ENCODE data around the gene KRT74.

The KRT74 gene

GRCh38 chr12:52568111-52568510 is 5.5 kb downstream of the KRT74 start:
- no peaks in the 10 kb centered on the region for H3K27me3 ChIP-seq (ENCODE audit: insufficient read depth, low read length)
- no peaks in the 10 kb centered on the region for H3K36me3 ChIP-seq (ENCODE audit: insufficient read depth, low read depth, low read length)
- no peaks in the 10 kb centered on the region for H3K9me3 ChIP-seq (ENCODE audit: insufficient read depth, low read depth, low read length)
- H3K4me3 ChIP-seq (ENCODE audit: low read length) = no peak overlapping the region
- no peak overlapping the region for H3K9ac ChIP-seq (ENCODE audit: low read depth, low read length)
- H3K4me1 ChIP-seq (ENCODE audit: insufficient read depth, low read length) = no peaks in the 10 kb centered on the region
- no peak overlapping the region for H3K27ac ChIP-seq (ENCODE audit: low read length)

GRCh38 chr12:52566847-52567291 is 6.8 kb downstream of the KRT74 start:
- Histone ChIP-seq H3K9me3 (ENCODE audit: insufficient read depth, low read depth, low read length) (no peaks in the 10 kb centered on the region), H3K9ac (ENCODE audit: low read depth, low read length) (no peak overlapping the region), H3K4me3 (ENCODE audit: low read length) (no peak overlapping the region), H3K27me3 (ENCODE audit: insufficient read depth, low read length) (no peaks in the 10 kb centered on the region), H3K27ac (ENCODE audit: low read length) (no peak overlapping the region), H3K36me3 (ENCODE audit: insufficient read depth, low read depth, low read length) (no peaks in the 10 kb centered on the region), H3K4me1 (ENCODE audit: insufficient read depth, low read length) (no peaks in the 10 kb centered on the region)

- H3K27me3 ChIP-seq (ENCODE audit: insufficient read depth, low read length) = no peaks in the 10 kb centered on the region
- no peak overlapping the region for H3K4me3 ChIP-seq (ENCODE audit: low read length)
- H3K4me1 ChIP-seq (ENCODE audit: insufficient read depth, low read length) = no peaks in the 10 kb centered on the region
- H3K9me3 ChIP-seq (ENCODE audit: insufficient read depth, low read depth, low read length) = no peaks in the 10 kb centered on the region
- no peak overlapping the region for H3K27ac ChIP-seq (ENCODE audit: low read length)
- H3K36me3 ChIP-seq (ENCODE audit: insufficient read depth, low read depth, low read length) = no peaks in the 10 kb centered on the region
- H3K9ac ChIP-seq (ENCODE audit: low read depth, low read length) = no peak overlapping the region
Measured at GRCh38 chr12:52564582-52564981, 9.1 kb downstream of the KRT74 start.

- no peaks in the 10 kb centered on the region for H3K4me1 ChIP-seq (ENCODE audit: insufficient read depth, low read length)
- no peak overlapping the region for H3K27ac ChIP-seq (ENCODE audit: low read length)
- no peaks in the 10 kb centered on the region for H3K9me3 ChIP-seq (ENCODE audit: insufficient read depth, low read depth, low read length)
- no peaks in the 10 kb centered on the region for H3K27me3 ChIP-seq (ENCODE audit: insufficient read depth, low read length)
- no peaks in the 10 kb centered on the region for H3K36me3 ChIP-seq (ENCODE audit: insufficient read depth, low read depth, low read length)
- H3K9ac ChIP-seq (ENCODE audit: low read depth, low read length) = no peak overlapping the region
- H3K4me3 ChIP-seq (ENCODE audit: low read length) = no peak overlapping the region
Measured at GRCh38 chr12:52561880-52562449, 11.7 kb downstream of the KRT74 start.

- Histone ChIP-seq H3K27ac (ENCODE audit: low read length) (no peak overlapping the region), H3K27me3 (ENCODE audit: insufficient read depth, low read length) (no peaks in the 10 kb centered on the region), H3K9me3 (ENCODE audit: insufficient read depth, low read depth, low read length) (no peaks in the 10 kb centered on the region), H3K4me3 (ENCODE audit: low read length) (no peak overlapping the region), H3K4me1 (ENCODE audit: insufficient read depth, low read length) (no peaks in the 10 kb centered on the region), H3K36me3 (ENCODE audit: insufficient read depth, low read depth, low read length) (no peaks in the 10 kb centered on the region), H3K9ac (ENCODE audit: low read depth, low read length) (no peak overlapping the region)
Measured at GRCh38 chr12:52559979-52560378, 13.7 kb downstream of the KRT74 start.

GRCh38 chr12:52558781-52559445 is 14.7 kb downstream of the KRT74 start:
- Histone ChIP-seq H3K4me3 (ENCODE audit: low read length) (no peak overlapping the region), H3K27ac (ENCODE audit: low read length) (no peak overlapping the region), H3K9ac (ENCODE audit: low read depth, low read length) (no peak overlapping the region), H3K4me1 (ENCODE audit: insufficient read depth, low read length) (no peaks in the 10 kb centered on the region), H3K27me3 (ENCODE audit: insufficient read depth, low read length) (no peaks in the 10 kb centered on the region), H3K36me3 (ENCODE audit: insufficient read depth, low read depth, low read length) (no peaks in the 10 kb centered on the region), H3K9me3 (ENCODE audit: insufficient read depth, low read depth, low read length) (no peaks in the 10 kb centered on the region)

GRCh38 chr12:52557476-52557875 is 16.2 kb downstream of the KRT74 start:
- H3K27me3 ChIP-seq (ENCODE audit: insufficient read depth, low read length) = no peaks in the 10 kb centered on the region
- H3K9me3 ChIP-seq (ENCODE audit: insufficient read depth, low read depth, low read length) = no peaks in the 10 kb centered on the region
- no peaks in the 10 kb centered on the region for H3K36me3 ChIP-seq (ENCODE audit: insufficient read depth, low read depth, low read length)
- no peaks in the 10 kb centered on the region for H3K4me1 ChIP-seq (ENCODE audit: insufficient read depth, low read length)
- no peak overlapping the region for H3K4me3 ChIP-seq (ENCODE audit: low read length)
- H3K9ac ChIP-seq (ENCODE audit: low read depth, low read length) = no peak overlapping the region
- H3K27ac ChIP-seq (ENCODE audit: low read length) = no peak overlapping the region

- H3K36me3 ChIP-seq (ENCODE audit: insufficient read depth, low read depth, low read length) = no peaks in the 10 kb centered on the region
- H3K4me1 ChIP-seq (ENCODE audit: insufficient read depth, low read length) = no peaks in the 10 kb centered on the region
- H3K9me3 ChIP-seq (ENCODE audit: insufficient read depth, low read depth, low read length) = no peaks in the 10 kb centered on the region
- no peak overlapping the region for H3K9ac ChIP-seq (ENCODE audit: low read depth, low read length)
- H3K27ac ChIP-seq (ENCODE audit: low read length) = no peak overlapping the region
- no peaks in the 10 kb centered on the region for H3K27me3 ChIP-seq (ENCODE audit: insufficient read depth, low read length)
- H3K4me3 ChIP-seq (ENCODE audit: low read length) = no peak overlapping the region
Measured at GRCh38 chr12:52555577-52555976, 18.1 kb downstream of the KRT74 start.

GRCh38 chr12:52552681-52553195 is 20.9 kb downstream of the KRT74 start, which contains the start of gene KRT71:
Gene KRT71 (minus strand): TSS chr12:52553145. CDS start chr12:52553077, 68 bp downstream.
- no peak within 1 kb of the TSS for H3K9ac ChIP-seq (ENCODE audit: low read depth, low read length)
- H3K27ac ChIP-seq (ENCODE audit: low read length) = no peak within 1 kb of the TSS
- H3K9me3 ChIP-seq (ENCODE audit: insufficient read depth, low read depth, low read length) = no peaks in the 10 kb centered on the region
- no peak within 1 kb of the TSS for H3K4me3 ChIP-seq (ENCODE audit: low read length)
- no peaks in the 10 kb centered on the region for H3K27me3 ChIP-seq (ENCODE audit: insufficient read depth, low read length)
- no peaks in the 10 kb centered on the region for H3K36me3 ChIP-seq (ENCODE audit: insufficient read depth, low read depth, low read length)
- H3K4me1 ChIP-seq (ENCODE audit: insufficient read depth, low read length) = no peaks in the 10 kb centered on the region

- Histone ChIP-seq H3K9ac (ENCODE audit: low read depth, low read length) (no peak overlapping the region), H3K27me3 (ENCODE audit: insufficient read depth, low read length) (no peaks in the 10 kb centered on the region), H3K4me3 (ENCODE audit: low read length) (no peak overlapping the region)
Measured at GRCh38 chr12:52552055-52552454, 21.6 kb downstream of the KRT74 start.

GRCh38 chr12:52551216-52551865 is 22.3 kb downstream of the KRT74 start:
- no peaks in the 10 kb centered on the region for H3K9me3 ChIP-seq (ENCODE audit: insufficient read depth, low read depth, low read length)
- H3K27me3 ChIP-seq (ENCODE audit: insufficient read depth, low read length) = no peaks in the 10 kb centered on the region; the same call in 1 of the 2 replicates

More at GRCh38 chr12:52552055-52552454, 21.6 kb downstream of the KRT74 start:
- H3K4me1 ChIP-seq (ENCODE audit: insufficient read depth, low read length) = no peaks in the 10 kb centered on the region
- H3K27ac ChIP-seq (ENCODE audit: low read length) = no peak overlapping the region
- H3K36me3 ChIP-seq (ENCODE audit: insufficient read depth, low read depth, low read length) = no peaks in the 10 kb centered on the region
- no peaks in the 10 kb centered on the region for H3K9me3 ChIP-seq (ENCODE audit: insufficient read depth, low read depth, low read length)

GRCh38 chr12:52546126-52546525 is 27.5 kb downstream of the KRT74 start:
- H3K4me3 ChIP-seq (ENCODE audit: low read length) = no peak overlapping the region
- no peak overlapping the region for H3K27ac ChIP-seq (ENCODE audit: low read length)
- H3K36me3 ChIP-seq (ENCODE audit: insufficient read depth, low read depth, low read length) = no peaks in the 10 kb centered on the region
- no peaks in the 10 kb centered on the region for H3K9me3 ChIP-seq (ENCODE audit: insufficient read depth, low read depth, low read length)
- H3K9ac ChIP-seq (ENCODE audit: low read depth, low read length) = no peak overlapping the region
- H3K27me3 ChIP-seq (ENCODE audit: insufficient read depth, low read length) = no peaks in the 10 kb centered on the region; the same call in 1 of the 2 replicates
- no peaks in the 10 kb centered on the region for H3K4me1 ChIP-seq (ENCODE audit: insufficient read depth, low read length)

More at GRCh38 chr12:52551216-52551865, 22.3 kb downstream of the KRT74 start:
- Histone ChIP-seq H3K4me1 (ENCODE audit: insufficient read depth, low read length) (no peaks in the 10 kb centered on the region), H3K4me3 (ENCODE audit: low read length) (no peak overlapping the region), H3K27ac (ENCODE audit: low read length) (no peak overlapping the region), H3K9ac (ENCODE audit: low read depth, low read length) (no peak overlapping the region), H3K36me3 (ENCODE audit: insufficient read depth, low read depth, low read length) (no peaks in the 10 kb centered on the region)
